Suprapubic skin (tissue), 4 donors: ENCODE data around the gene KSR2.

ENCODE experiments used
- CTCF ChIP-seq, 2 donors: fragments of 200-600 bp in 1 of 2; fragments of 450-650 bp in 1 of 2; sonication (generic) in 1 of 2; IDR thresholded peaks; one replicate each; pipeline ENCODE4 v1.5.1; 2016 to 2019; ENCODE audit warnings: antibody characterized with exemption in 2 of 2, mild to moderate bottlenecking in 1 of 2, moderate library complexity in 1 of 2
- EP300 ChIP-seq: sonication (generic); formaldehyde crosslinking; IDR thresholded peaks from one replicate; pipeline ENCODE4 v1.6.1; 2017; ENCODE audit warnings: antibody characterized with exemption
- POLR2A ChIP-seq, 2 donors: fragments of 450-650 bp; IDR thresholded peaks; one replicate each; pipeline ENCODE4 v1.6.1; 2017; ENCODE audit warnings: antibody characterized with exemption in 2 of 2, mild to moderate bottlenecking in 2 of 2, moderate library complexity in 2 of 2
- POLR2AphosphoS5 ChIP-seq, 3 donors: sonication (generic); formaldehyde crosslinking; IDR thresholded peaks; one replicate each; pipeline ENCODE4 v1.6.1; 2017; ENCODE audit warnings: antibody characterized with exemption in 3 of 3

GRCh38 chr12:117985182-117985581 is 16.4 kb upstream of the KSR2 start:
- TF ChIP-seq CTCF (IDR thresholded peaks at IDR 0.05): no peak
- TF ChIP-seq POLR2A (IDR thresholded peaks at IDR 0.05): no peak
- TF ChIP-seq EP300: no peak
- no peak for TF ChIP-seq POLR2AphosphoS5 (IDR thresholded peaks at IDR 0.05)
